ENCODE measurements around the gene LPP. TPM values are rescaled to one million over a fixed set of nuclear protein-coding genes. Genes with fewer than 3 reads are reported as not detected.

LPP gene
- total and polyA plus RNA-seq, 2 of the 13 experiments (the other 11 are each of a cell fraction or from before 2014, with no cell fraction given) = 19.2 to 29.9 TPM

DNA sequence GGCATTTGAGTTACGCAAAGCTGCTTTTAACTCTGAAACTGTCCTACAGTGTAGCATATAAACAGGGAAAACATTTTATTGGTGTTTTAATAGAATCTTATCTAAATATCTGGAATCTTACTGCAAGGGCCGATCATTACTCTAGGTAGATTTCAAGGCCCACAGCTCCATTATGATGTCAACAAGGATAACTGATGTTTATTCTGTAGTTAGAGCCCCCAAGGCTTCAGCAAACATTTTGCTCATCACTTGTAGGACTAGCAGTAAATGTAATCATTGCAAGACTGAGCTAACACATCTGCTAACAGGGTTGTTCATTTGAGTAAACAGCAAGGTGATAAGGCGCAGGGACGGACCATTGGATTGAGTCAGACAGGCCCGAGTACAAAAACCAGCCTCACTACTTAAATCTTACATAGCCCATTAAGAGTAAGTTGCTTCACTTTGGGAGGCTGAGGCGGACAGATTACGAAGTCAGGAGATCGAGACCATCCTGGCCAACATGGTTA, 685.3 kb downstream of the LPP start (continued):
- TF ChIP-seq ZNF138 (CRISPR knock-in tag; IDR thresholded peaks at IDR 0.05; ENCODE audit: low read depth) (no peak), NFE2L1 (CRISPR knock-in tag; IDR thresholded peaks at IDR 0.05; ENCODE audit: borderline replicate concordance) (no peak), ZNF816 (CRISPR knock-in tag; IDR thresholded peaks at IDR 0.05; ENCODE audit: borderline replicate concordance) (peak; percentile 92; the same call in 1 of the 2 replicates), TEF (CRISPR knock-in tag; IDR thresholded peaks at IDR 0.05) (no peak), SRSF4 (IDR thresholded peaks at IDR 0.05; ENCODE audit: low read depth, low read length, poor library complexity, severe bottlenecking) (no peak), KMT2B (CRISPR knock-in tag; IDR thresholded peaks at IDR 0.05) (peak; percentile 25; the same call in 1 of the 2 replicates), KDM1A (CRISPR knock-in tag; IDR thresholded peaks at IDR 0.05) (peak; percentile 87), FOXK2 (IDR thresholded peaks at IDR 0.05) (peak; percentile 95), ZMYM4 (CRISPR knock-in tag; IDR thresholded peaks at IDR 0.05) (peak; percentile 98), ZSCAN31 (CRISPR knock-in tag; IDR thresholded peaks at IDR 0.05; ENCODE audit: low read depth) (peak; percentile 86), ZBTB2 (CRISPR knock-in tag; IDR thresholded peaks at IDR 0.05; ENCODE audit: low read depth) (no peak), KLF11 (CRISPR knock-in tag; IDR thresholded peaks at IDR 0.05) (no peak), TBL1XR1 (IDR thresholded peaks at IDR 0.05; ENCODE audit: borderline replicate concordance, low read length, partially characterized antibody) (peak; percentile 68), ZNF333 (CRISPR knock-in tag; IDR thresholded peaks at IDR 0.05; ENCODE audit: borderline replicate concordance) (no peak), ZNF274 (CRISPR knock-in tag; IDR thresholded peaks at IDR 0.05) (peak; percentile 43; the same call in 1 of the 2 replicates), ZNF460 (CRISPR knock-in tag; IDR thresholded peaks at IDR 0.05; ENCODE audit: borderline replicate concordance) (no peak), DR1 (CRISPR knock-in tag; IDR thresholded peaks at IDR 0.05) (no peak), RERE (CRISPR knock-in tag; IDR thresholded peaks at IDR 0.05; ENCODE audit: low read depth) (peak; percentile 99), ZNF251 (CRISPR knock-in tag; IDR thresholded peaks at IDR 0.05) (no peak), TFE3 (CRISPR knock-in tag; IDR thresholded peaks at IDR 0.05) (peak; percentile 53), ZNF614 (CRISPR knock-in tag; IDR thresholded peaks at IDR 0.05; ENCODE audit: borderline replicate concordance) (peak; percentile 95), ATAD3A (CRISPR knock-in tag; IDR thresholded peaks at IDR 0.05) (no peak), FOXM1 (CRISPR knock-in tag; IDR thresholded peaks at IDR 0.05) (no peak)
